ENCODE data around the gene OR10X1. TPM values are rescaled to one million over a fixed set of nuclear protein-coding genes. Genes with fewer than 3 reads are reported as not detected.

Gene OR10X1
- polyA plus RNA-seq, 4 donors, result not detected

Other genes starting within 250 kb of the OR10X1 start
- gene CD1B, start 248.4 kb downstream of the OR10X1 start, polyA plus RNA-seq (ENCODE audit: insufficient read length in 4 of 4), result not detected
- gene CD1E, start 226.0 kb downstream of the OR10X1 start, polyA plus RNA-seq (ENCODE audit: insufficient read length in 4 of 4), result under 1 TPM in 1 of 4 donors, not detected in 3; 0.13 TPM
- not detected for gene OR10T2, start 180.4 kb downstream of the OR10X1 start, polyA plus RNA-seq (ENCODE audit: insufficient read length in 4 of 4)
- gene OR10K2, start 153.7 kb downstream of the OR10X1 start, polyA plus RNA-seq (ENCODE audit: insufficient read length in 4 of 4), result under 1 TPM in 1 of 4 donors, not detected in 3; 0.05 TPM
- gene OR10K1, start 118.1 kb downstream of the OR10X1 start, polyA plus RNA-seq (ENCODE audit: insufficient read length in 4 of 4), result under 1 TPM in 1 of 4 donors, not detected in 3; 0.05 TPM
- not detected for gene OR10R2, start 107.7 kb downstream of the OR10X1 start, polyA plus RNA-seq (ENCODE audit: insufficient read length in 4 of 4)
- not detected for gene OR6Y1, start 25.5 kb downstream of the OR10X1 start, polyA plus RNA-seq (ENCODE audit: insufficient read length in 4 of 4)
- not detected for gene OR6P1, start 9.3 kb downstream of the OR10X1 start, polyA plus RNA-seq (ENCODE audit: insufficient read length in 4 of 4)
- gene OR10Z1, start 25.4 kb upstream of the OR10X1 start, polyA plus RNA-seq (ENCODE audit: insufficient read length in 4 of 4), result under 1 TPM; 0.05 to 0.10 (median 0.06) TPM
- gene SPTA1, start 106.8 kb upstream of the OR10X1 start, polyA plus RNA-seq (ENCODE audit: insufficient read length in 4 of 4), result 1 to 10 TPM; 1.1 to 5.9 (median 1.8) TPM
- not detected for gene OR6K2, start 120.8 kb upstream of the OR10X1 start, polyA plus RNA-seq (ENCODE audit: insufficient read length in 4 of 4)
- under 1 TPM in 3 of 4 donors, not detected in 1; 0.07 to 0.14 (median 0.08) TPM for gene OR6K3, start 140.8 kb upstream of the OR10X1 start, polyA plus RNA-seq (ENCODE audit: insufficient read length in 4 of 4)
- not detected for gene OR6K6, start 174.8 kb upstream of the OR10X1 start, polyA plus RNA-seq (ENCODE audit: insufficient read length in 4 of 4)
- under 1 TPM in 1 of 4 donors, not detected in 3; 0.06 TPM for gene OR6N1, start 192.3 kb upstream of the OR10X1 start, polyA plus RNA-seq (ENCODE audit: insufficient read length in 4 of 4)
- gene OR6N2, start 201.3 kb upstream of the OR10X1 start, polyA plus RNA-seq (ENCODE audit: insufficient read length in 4 of 4), result not detected

Measured in left renal cortex interstitium (tissue), 4 donors.